ENCODE results near the gene TNPO2. TPM values are rescaled to one million over a fixed set of nuclear protein-coding genes. Genes with fewer than 3 reads are reported as not detected.

Gene TNPO2
- total and polyA plus RNA-seq, 2 of the 13 experiments (the other 11 are each of a cell fraction or from before 2014, with no cell fraction given): 31.7 to 61.0 TPM

DNA sequence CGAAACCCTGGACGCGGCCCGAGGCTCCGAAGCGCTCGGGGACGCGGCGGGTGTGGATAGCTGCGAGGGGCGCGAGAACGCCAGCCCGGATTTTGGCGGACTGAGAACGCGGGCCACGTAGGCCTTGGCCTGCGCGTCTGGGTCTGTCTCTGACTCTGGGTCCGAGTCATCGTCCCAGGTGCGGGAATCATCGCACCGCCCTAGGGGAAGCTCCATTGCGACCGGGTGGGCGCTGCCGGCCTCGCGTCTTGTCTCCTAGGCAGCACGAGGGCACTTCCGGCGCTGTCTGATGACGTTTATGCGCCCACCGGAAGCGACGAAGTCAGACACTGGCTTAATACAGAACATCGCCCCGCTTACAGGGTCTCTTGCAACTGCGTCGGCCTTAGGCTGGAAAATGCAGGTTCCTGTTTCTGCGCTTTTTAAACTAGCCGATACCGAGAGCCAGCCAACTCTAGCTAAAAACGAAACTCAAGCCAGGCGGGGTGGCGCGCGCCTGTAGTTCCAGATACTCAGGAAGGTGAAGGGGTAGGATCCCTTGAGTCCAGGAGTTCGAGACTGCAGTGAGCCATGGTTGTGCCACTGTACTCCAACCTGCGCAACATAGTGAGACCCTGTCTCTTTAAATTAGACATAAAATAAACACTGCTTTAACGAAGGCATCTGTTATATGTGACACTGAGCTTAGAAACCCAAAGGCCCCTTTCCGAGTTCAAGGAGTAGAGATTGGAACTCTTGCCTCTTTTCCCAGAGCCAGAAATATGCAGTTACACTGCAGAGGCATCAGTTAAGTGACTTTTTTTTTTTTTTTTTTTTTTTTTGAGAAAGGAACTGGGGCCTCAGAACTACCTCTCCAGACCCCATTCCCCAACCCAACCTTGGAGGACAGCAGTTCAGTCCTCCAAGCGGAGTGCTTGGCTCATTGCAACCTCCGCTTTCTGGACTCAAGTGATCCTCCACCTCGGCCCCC is 27.1 kb downstream of the TNPO2 start, which contains the start of gene FBXW9 (continued):
- TF ChIP-seq, protein P1, sequence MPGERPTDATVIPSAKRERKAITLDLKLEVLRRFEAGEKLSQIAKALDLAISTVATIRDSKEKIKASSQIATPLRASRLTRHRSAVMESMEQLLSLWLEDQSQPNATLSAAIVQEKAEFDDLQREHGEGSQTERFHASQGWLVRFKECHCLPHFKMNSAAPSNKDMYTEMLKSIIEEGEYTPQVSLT (CRISPR knock-in tag; IDR thresholded peaks at IDR 0.05; ENCODE audit: borderline replicate concordance, low read depth): no peak
- TF ChIP-seq TAF1 (CRISPR knock-in tag; IDR thresholded peaks at IDR 0.05) (peak; percentile 70), U2AF2 (IDR thresholded peaks at IDR 0.05; ENCODE audit: low read depth, low read length) (no peak), RXRB (CRISPR knock-in tag; IDR thresholded peaks at IDR 0.05; ENCODE audit: borderline replicate concordance) (0 out of 2 replicates have a peak, but pooled peaks have one; percentile 39), MAFK (conservative IDR thresholded peaks at IDR 0.05 in 1 of 2, IDR thresholded peaks at IDR 0.05 in 1 of 2; ENCODE audit: low read length in 2 of 2) (no peak), ZNF510 (CRISPR knock-in tag; IDR thresholded peaks at IDR 0.05; ENCODE audit: low read depth) (no peak), ATM (IDR thresholded peaks at IDR 0.05; ENCODE audit: borderline replicate concordance) (no peak), KLF13 (CRISPR knock-in tag; IDR thresholded peaks at IDR 0.05) (no peak), ZNF691 (CRISPR knock-in tag; IDR thresholded peaks at IDR 0.05; ENCODE audit: borderline replicate concordance, low read depth) (no peak), HDAC1 (CRISPR knock-in tag; IDR thresholded peaks at IDR 0.05) (peak; percentile 99), SRF (IDR thresholded peaks at IDR 0.05; ENCODE audit: low read depth, low read length) (peak; percentile 72; the same call in 1 of the 2 replicates), MED8 (CRISPR knock-in tag; IDR thresholded peaks at IDR 0.05; ENCODE audit: insufficient replicate concordance) (no peak)
- TF ChIP-seq, protein P2, sequence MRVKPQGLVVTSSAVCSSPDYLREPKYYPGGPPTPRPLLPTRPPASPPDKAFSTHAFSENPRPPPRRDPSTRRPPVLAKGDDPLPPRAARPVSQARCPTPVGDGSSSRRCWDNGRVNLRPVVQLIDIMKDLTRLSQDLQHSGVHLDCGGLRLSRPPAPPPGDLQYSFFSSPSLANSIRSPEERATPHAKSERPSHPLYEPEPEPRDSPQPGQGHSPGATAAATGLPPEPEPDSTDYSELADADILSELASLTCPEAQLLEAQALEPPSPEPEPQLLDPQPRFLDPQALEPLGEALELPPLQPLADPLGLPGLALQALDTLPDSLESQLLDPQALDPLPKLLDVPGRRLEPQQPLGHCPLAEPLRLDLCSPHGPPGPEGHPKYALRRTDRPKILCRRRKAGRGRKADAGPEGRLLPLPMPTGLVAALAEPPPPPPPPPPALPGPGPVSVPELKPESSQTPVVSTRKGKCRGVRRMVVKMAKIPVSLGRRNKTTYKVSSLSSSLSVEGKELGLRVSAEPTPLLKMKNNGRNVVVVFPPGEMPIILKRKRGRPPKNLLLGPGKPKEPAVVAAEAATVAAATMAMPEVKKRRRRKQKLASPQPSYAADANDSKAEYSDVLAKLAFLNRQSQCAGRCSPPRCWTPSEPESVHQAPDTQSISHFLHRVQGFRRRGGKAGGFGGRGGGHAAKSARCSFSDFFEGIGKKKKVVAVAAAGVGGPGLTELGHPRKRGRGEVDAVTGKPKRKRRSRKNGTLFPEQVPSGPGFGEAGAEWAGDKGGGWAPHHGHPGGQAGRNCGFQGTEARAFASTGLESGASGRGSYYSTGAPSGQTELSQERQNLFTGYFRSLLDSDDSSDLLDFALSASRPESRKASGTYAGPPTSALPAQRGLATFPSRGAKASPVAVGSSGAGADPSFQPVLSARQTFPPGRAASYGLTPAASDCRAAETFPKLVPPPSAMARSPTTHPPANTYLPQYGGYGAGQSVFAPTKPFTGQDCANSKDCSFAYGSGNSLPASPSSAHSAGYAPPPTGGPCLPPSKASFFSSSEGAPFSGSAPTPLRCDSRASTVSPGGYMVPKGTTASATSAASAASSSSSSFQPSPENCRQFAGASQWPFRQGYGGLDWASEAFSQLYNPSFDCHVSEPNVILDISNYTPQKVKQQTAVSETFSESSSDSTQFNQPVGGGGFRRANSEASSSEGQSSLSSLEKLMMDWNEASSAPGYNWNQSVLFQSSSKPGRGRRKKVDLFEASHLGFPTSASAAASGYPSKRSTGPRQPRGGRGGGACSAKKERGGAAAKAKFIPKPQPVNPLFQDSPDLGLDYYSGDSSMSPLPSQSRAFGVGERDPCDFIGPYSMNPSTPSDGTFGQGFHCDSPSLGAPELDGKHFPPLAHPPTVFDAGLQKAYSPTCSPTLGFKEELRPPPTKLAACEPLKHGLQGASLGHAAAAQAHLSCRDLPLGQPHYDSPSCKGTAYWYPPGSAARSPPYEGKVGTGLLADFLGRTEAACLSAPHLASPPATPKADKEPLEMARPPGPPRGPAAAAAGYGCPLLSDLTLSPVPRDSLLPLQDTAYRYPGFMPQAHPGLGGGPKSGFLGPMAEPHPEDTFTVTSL (CRISPR knock-in tag; IDR thresholded peaks at IDR 0.05; ENCODE audit: borderline replicate concordance): no peak
- TF ChIP-seq, protein P3, sequence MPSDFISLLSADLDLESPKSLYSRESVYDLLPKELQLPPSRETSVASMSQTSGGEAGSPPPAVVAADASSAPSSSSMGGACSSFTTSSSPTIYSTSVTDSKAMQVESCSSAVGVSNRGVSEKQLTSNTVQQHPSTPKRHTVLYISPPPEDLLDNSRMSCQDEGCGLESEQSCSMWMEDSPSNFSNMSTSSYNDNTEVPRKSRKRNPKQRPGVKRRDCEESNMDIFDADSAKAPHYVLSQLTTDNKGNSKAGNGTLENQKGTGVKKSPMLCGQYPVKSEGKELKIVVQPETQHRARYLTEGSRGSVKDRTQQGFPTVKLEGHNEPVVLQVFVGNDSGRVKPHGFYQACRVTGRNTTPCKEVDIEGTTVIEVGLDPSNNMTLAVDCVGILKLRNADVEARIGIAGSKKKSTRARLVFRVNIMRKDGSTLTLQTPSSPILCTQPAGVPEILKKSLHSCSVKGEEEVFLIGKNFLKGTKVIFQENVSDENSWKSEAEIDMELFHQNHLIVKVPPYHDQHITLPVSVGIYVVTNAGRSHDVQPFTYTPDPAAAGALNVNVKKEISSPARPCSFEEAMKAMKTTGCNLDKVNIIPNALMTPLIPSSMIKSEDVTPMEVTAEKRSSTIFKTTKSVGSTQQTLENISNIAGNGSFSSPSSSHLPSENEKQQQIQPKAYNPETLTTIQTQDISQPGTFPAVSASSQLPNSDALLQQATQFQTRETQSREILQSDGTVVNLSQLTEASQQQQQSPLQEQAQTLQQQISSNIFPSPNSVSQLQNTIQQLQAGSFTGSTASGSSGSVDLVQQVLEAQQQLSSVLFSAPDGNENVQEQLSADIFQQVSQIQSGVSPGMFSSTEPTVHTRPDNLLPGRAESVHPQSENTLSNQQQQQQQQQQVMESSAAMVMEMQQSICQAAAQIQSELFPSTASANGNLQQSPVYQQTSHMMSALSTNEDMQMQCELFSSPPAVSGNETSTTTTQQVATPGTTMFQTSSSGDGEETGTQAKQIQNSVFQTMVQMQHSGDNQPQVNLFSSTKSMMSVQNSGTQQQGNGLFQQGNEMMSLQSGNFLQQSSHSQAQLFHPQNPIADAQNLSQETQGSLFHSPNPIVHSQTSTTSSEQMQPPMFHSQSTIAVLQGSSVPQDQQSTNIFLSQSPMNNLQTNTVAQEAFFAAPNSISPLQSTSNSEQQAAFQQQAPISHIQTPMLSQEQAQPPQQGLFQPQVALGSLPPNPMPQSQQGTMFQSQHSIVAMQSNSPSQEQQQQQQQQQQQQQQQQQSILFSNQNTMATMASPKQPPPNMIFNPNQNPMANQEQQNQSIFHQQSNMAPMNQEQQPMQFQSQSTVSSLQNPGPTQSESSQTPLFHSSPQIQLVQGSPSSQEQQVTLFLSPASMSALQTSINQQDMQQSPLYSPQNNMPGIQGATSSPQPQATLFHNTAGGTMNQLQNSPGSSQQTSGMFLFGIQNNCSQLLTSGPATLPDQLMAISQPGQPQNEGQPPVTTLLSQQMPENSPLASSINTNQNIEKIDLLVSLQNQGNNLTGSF (CRISPR knock-in tag; IDR thresholded peaks at IDR 0.05): no peak
